Stomach (tissue), 4 donors: ENCODE results near the gene COL5A1.

Source experiments
- CTCF ChIP-seq, 7 experiments: fragments of 450-650 bp in 4 of 7; fragments of 200-600 bp in 3 of 7; sonication (generic) in 3 of 7; IDR thresholded peaks; one replicate each; pipeline ENCODE4 v1.5.1; 2016 to 2019; ENCODE audit warnings: antibody characterized with exemption in 7 of 7, control low read depth in 2 of 7, mild to moderate bottlenecking in 1 of 7
- EP300 ChIP-seq: sonication (generic); formaldehyde crosslinking; IDR thresholded peaks from one replicate; pipeline ENCODE4 v1.6.1; 2017; ENCODE audit warnings: antibody characterized with exemption
- POLR2A ChIP-seq, 4 donors: fragments of 450-650 bp; IDR thresholded peaks; one replicate each; pipeline ENCODE4 v1.6.1; 2016; ENCODE audit warnings: antibody characterized with exemption in 4 of 4, control low read depth in 2 of 4, mild to moderate bottlenecking in 1 of 4, moderate library complexity in 1 of 4

GRCh38 chr9:134809826-134810225 is 168.2 kb downstream of the COL5A1 start:
- TF ChIP-seq CTCF (IDR thresholded peaks at IDR 0.05) (no peak), EP300 (no peak), POLR2A (IDR thresholded peaks at IDR 0.05) (no peak)
